HAP-1 (cell line): ENCODE results near the gene TTC28.
A peak's percentile ranks its signal among the peaks of the same experiment; 100 is the strongest.

ENCODE experiments used
- DNase-seq, 2 experiments: peaks; one replicate each; pipeline ENCODE4 v3.0.0-alpha.2; 2016 to 2020; ENCODE audit warnings: low spot score in 2 of 2
- H3K27me3 ChIP-seq: fragments of 250-450 bp; sonication (Bioruptor Pico); 2 replicates; pipeline ENCODE4 v1.5.1; 2020; ENCODE audit warnings: low read depth, mild to moderate bottlenecking, moderate library complexity
- H3K36me3 ChIP-seq: fragments of 250-450 bp; sonication (Bioruptor Pico); replicated peaks from 2 replicates; pipeline ENCODE4 v1.5.1; 2020; ENCODE audit warnings: mild to moderate bottlenecking
- H3K4me1 ChIP-seq: fragments of 250-450 bp; sonication (Bioruptor Pico); 2 replicates; pipeline ENCODE4 v1.5.1; 2020; ENCODE audit warnings: mild to moderate bottlenecking
- H3K4me3 ChIP-seq: fragments of 250-450 bp; sonication (Bioruptor Pico); 2 replicates; pipeline ENCODE4 v1.5.1; 2020; ENCODE audit warnings: mild to moderate bottlenecking, moderate library complexity
- H3K9me3 ChIP-seq: fragments of 250-450 bp; sonication (Bioruptor Pico); 2 replicates; pipeline ENCODE4 v1.5.1; 2020; ENCODE audit warnings: mild to moderate bottlenecking, moderate library complexity
- in situ Hi-C: fragments of 300-500 bp; cut with MboI; formaldehyde crosslinking; loops from 3 replicates; pipeline ENCODE4 v1.14.3; 2020; ENCODE audit warnings: low sequenced_read_pairs, inconsistent platforms, mixed read lengths

Gene TTC28

GRCh38 chr22:27978802-27979201 lies 700.8 kb downstream of the TTC28 start:
- H3K4me1 ChIP-seq: peaks cover 6% of the 10 kb centered on the region
- in situ Hi-C loops: no loop called here
- H3K4me3 ChIP-seq: no peak overlapping the region
- H3K36me3 ChIP-seq: peaks cover 11% of the 10 kb centered on the region; the same call in 1 of the 2 replicates
- H3K9me3 ChIP-seq: no peaks in the 10 kb centered on the region
- no peak for DNase-seq
- H3K27me3 ChIP-seq: no peaks in the 10 kb centered on the region

DNA sequence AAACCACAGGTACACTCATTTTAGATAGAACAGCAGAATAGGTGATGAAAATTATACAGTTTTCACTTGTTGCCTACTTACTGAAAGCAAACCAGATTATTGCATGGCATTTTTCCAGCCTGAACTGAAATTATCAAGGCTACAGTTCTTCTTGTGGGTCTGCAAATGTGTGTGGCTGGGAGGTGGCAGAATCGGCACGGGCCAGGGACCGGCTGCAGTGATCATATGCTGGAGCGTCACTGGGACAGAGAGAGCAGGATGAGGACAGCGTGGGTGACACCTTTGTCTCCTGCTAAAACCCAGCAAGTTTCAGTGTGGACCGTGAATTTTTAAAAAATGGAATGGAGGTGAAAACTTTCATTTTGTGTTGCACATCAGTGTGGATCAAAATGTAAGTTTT lies 701.3 kb downstream of the TTC28 start:
- Histone ChIP-seq H3K4me3 (no peak overlapping the region), H3K27me3 (no peaks in the 10 kb centered on the region; the same call in 1 of the 2 replicates), H3K36me3 (peaks cover 9% of the 10 kb centered on the region; the same call in 1 of the 2 replicates), H3K9me3 (no peaks in the 10 kb centered on the region), H3K4me1 (peaks cover 6% of the 10 kb centered on the region)
- in situ Hi-C loops: no loop called here
- DNase-seq: no peak

DNA sequence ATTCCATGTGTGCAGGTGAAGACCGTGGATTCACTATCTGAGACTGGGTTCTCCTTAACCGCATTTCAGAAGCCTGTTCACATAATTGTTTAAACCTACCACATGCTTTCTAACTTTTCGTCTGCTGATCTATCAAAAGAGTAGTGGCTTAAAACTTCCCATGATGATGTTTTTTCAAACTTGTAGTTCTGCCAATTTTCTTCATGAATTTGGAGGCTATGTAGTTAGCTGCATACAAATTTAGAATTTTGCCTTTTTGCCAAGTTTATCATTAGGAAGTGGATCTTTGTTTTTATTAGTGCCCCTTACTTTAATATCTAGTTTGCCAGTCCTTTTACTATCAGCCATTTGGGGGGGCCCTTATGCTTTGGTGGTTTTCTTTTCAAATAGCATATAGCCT lies 703.1 kb downstream of the TTC28 start:
- Histone ChIP-seq H3K9me3 (no peaks in the 10 kb centered on the region), H3K4me3 (no peak overlapping the region), H3K4me1 (peaks cover 6% of the 10 kb centered on the region), H3K36me3 (no peaks in the 10 kb centered on the region; the same call in 1 of the 2 replicates), H3K27me3 (no peaks in the 10 kb centered on the region; the same call in 1 of the 2 replicates)
- DNase-seq: no peak
- in situ Hi-C loops: no loop called here

- in situ Hi-C loops: no loop called here
- Histone ChIP-seq H3K36me3 (no peaks in the 10 kb centered on the region), H3K4me3 (no peak overlapping the region)
Observed at GRCh38 chr22:27975381-27976013, 704.1 kb downstream of the TTC28 start.

GRCh38 chr22:27973846-27974245 lies 705.8 kb downstream of the TTC28 start:
- no peaks in the 10 kb centered on the region; the same call in 1 of the 2 replicates for H3K27me3 ChIP-seq
- in situ Hi-C loops: no loop called here
- DNase-seq: no peak
- H3K4me3 ChIP-seq: no peak overlapping the region
- H3K9me3 ChIP-seq: no peaks in the 10 kb centered on the region
- H3K36me3 ChIP-seq: no peaks in the 10 kb centered on the region
- H3K4me1 ChIP-seq: peaks cover 6% of the 10 kb centered on the region

More at GRCh38 chr22:27975381-27976013, 704.1 kb downstream of the TTC28 start:
- Histone ChIP-seq H3K4me1 (peaks cover 6% of the 10 kb centered on the region), H3K27me3 (no peaks in the 10 kb centered on the region; the same call in 1 of the 2 replicates), H3K9me3 (no peaks in the 10 kb centered on the region)
- DNase-seq: no peak

- H3K36me3 ChIP-seq: no peaks in the 10 kb centered on the region
- peaks cover 6% of the 10 kb centered on the region for H3K4me1 ChIP-seq
- no peak overlapping the region for H3K4me3 ChIP-seq
- in situ Hi-C loops: no loop called here
- DNase-seq: no peak
- no peaks in the 10 kb centered on the region; the same call in 1 of the 2 replicates for H3K27me3 ChIP-seq
- H3K9me3 ChIP-seq: no peaks in the 10 kb centered on the region
Observed at GRCh38 chr22:27972732-27973698, 706.6 kb downstream of the TTC28 start.

DNA sequence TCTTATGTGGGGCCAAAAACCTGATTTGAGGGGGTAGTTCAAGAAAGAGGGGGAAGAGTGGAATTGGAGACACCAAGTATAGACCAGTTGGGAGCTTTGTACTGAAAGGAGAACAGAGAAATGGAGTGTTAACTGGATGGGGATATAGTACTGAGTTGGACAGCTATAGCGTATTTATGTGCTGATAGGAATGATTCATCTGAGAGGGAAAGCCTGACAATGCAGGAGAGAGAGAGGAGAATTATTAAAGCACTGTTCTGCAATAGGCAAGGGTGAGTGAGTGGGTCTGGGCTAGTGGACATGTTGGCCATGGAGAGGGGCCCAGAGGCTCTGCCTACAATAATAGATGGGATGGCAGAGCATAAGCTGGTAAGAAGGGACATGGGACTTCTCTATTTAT lies 707.7 kb downstream of the TTC28 start:
- no peak overlapping the region for H3K4me3 ChIP-seq
- in situ Hi-C loops: no loop called here
- H3K9me3 ChIP-seq: no peaks in the 10 kb centered on the region
- H3K36me3 ChIP-seq: no peaks in the 10 kb centered on the region
- peaks cover 6% of the 10 kb centered on the region for H3K4me1 ChIP-seq
- no peaks in the 10 kb centered on the region; the same call in 1 of the 2 replicates for H3K27me3 ChIP-seq
- no peak for DNase-seq

GRCh38 chr22:27970596-27971220 lies 708.9 kb downstream of the TTC28 start:
- in situ Hi-C loops: no loop called here
- Histone ChIP-seq H3K4me3 (no peak overlapping the region), H3K36me3 (no peaks in the 10 kb centered on the region), H3K9me3 (no peaks in the 10 kb centered on the region), H3K4me1 (peaks cover 6% of the 10 kb centered on the region), H3K27me3 (no peaks in the 10 kb centered on the region; the same call in 1 of the 2 replicates)
- DNase-seq: no peak

GRCh38 chr22:27966168-27967064 lies 713.2 kb downstream of the TTC28 start:
- Histone ChIP-seq H3K4me1 (no peaks in the 10 kb centered on the region), H3K4me3 (no peak overlapping the region), H3K36me3 (no peaks in the 10 kb centered on the region), H3K9me3 (no peaks in the 10 kb centered on the region), H3K27me3 (no peaks in the 10 kb centered on the region)
- in situ Hi-C loops: no loop called here
- DNase-seq: no peak

- H3K36me3 ChIP-seq: no peaks in the 10 kb centered on the region
- DNase-seq: peak in 1 of 2 experiments; percentile 20
- H3K27me3 ChIP-seq: no peaks in the 10 kb centered on the region
- H3K4me3 ChIP-seq: no peak overlapping the region
- H3K4me1 ChIP-seq: no peaks in the 10 kb centered on the region
- no peaks in the 10 kb centered on the region for H3K9me3 ChIP-seq
- in situ Hi-C loops: no loop called here
Observed at GRCh38 chr22:27962268-27963044, 717.2 kb downstream of the TTC28 start.

GRCh38 chr22:27961680-27962079 lies 718.0 kb downstream of the TTC28 start:
- H3K4me3 ChIP-seq: no peak overlapping the region
- no peaks in the 10 kb centered on the region for H3K36me3 ChIP-seq
- in situ Hi-C loops: no loop called here
- no peak for DNase-seq
- H3K4me1 ChIP-seq: no peaks in the 10 kb centered on the region
- H3K27me3 ChIP-seq: no peaks in the 10 kb centered on the region
- H3K9me3 ChIP-seq: no peaks in the 10 kb centered on the region

- no peaks in the 10 kb centered on the region for H3K36me3 ChIP-seq
- DNase-seq: no peak
- in situ Hi-C loops: no loop called here
- H3K27me3 ChIP-seq: no peaks in the 10 kb centered on the region
- no peaks in the 10 kb centered on the region for H3K9me3 ChIP-seq
- H3K4me1 ChIP-seq: no peaks in the 10 kb centered on the region
- no peak overlapping the region for H3K4me3 ChIP-seq
Observed at GRCh38 chr22:27961182-27961581, 718.5 kb downstream of the TTC28 start.
